Activated CD4-positive, alpha-beta T cell treated with anti-CD3 and anti-CD28 coated beads for 48 hours (primary cell): ENCODE results near the gene PPP4R4.

Source experiments
- DNase-seq: peaks from one replicate; pipeline ENCODE4 v3.0.0-alpha.2; 2020

PPP4R4 gene, protein sequence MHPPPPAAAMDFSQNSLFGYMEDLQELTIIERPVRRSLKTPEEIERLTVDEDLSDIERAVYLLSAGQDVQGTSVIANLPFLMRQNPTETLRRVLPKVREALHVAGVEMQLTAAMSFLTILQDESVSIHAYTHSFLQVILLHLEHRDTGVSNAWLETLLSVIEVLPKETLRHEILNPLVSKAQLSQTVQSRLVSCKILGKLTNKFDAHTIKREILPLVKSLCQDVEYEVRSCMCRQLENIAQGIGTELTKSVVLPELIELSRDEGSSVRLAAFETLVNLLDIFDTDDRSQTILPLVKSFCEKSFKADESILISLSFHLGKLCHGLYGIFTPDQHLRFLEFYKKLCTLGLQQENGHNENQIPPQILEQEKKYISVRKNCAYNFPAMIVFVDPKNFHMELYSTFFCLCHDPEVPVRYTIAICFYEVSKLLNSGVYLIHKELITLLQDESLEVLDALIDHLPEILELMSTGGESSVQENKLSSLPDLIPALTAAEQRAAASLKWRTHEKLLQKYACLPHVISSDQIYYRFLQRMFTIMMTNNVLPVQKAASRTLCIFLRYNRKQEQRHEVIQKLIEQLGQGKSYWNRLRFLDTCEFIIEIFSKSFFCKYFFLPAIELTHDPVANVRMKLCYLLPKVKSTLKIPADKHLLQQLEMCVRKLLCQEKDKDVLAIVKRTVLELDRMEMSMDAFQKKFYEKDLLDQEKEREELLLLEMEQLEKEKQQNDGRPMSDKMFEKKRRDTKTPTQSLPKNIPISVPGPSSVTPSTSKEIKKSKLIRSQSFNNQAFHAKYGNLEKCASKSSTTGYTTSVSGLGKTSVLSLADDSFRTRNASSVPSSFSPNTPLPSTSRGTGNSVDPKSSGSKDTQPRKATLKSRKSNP

DNA sequence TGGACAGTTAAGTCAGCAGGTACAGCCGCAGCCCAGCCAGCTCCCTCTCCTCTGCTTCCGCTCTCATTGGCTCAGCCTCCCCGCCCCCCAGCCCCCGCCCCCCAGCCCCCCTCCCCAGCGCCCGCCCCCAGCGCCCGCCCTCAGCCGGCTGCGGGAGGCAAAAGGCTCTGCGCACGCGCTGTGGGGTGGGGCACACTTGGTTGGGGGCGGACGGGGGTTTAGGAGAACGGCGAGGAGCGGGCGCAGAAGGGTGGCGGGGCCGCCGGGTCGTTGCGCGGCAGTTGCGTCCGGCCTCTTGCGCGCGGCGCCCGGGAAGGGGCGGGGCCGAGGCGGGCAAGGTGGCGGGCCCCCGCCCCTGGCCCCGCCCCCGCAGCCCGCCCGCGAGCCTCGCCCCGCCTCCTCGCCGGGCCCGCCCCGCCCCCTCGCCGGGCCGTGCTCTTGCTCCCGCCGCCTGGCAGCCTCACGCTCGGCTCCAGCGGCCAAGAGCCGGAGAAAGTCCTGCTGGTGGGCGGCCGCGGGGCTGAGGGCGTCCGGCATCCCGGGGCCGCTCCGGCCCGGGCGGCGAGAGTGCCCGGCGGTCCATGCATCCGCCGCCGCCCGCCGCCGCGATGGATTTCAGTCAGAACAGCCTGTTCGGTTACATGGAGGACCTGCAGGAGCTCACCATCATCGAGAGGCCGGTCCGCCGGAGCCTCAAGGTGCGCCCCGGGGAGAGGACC lies at the start of gene PPP4R4:
Gene PPP4R4, plus strand, starts transcription at position 438 of the 719 bp plus-strand sequence. Its CDS starts 144 bp downstream, at position 582.
- DNase-seq = peak; percentile 89

DNA sequence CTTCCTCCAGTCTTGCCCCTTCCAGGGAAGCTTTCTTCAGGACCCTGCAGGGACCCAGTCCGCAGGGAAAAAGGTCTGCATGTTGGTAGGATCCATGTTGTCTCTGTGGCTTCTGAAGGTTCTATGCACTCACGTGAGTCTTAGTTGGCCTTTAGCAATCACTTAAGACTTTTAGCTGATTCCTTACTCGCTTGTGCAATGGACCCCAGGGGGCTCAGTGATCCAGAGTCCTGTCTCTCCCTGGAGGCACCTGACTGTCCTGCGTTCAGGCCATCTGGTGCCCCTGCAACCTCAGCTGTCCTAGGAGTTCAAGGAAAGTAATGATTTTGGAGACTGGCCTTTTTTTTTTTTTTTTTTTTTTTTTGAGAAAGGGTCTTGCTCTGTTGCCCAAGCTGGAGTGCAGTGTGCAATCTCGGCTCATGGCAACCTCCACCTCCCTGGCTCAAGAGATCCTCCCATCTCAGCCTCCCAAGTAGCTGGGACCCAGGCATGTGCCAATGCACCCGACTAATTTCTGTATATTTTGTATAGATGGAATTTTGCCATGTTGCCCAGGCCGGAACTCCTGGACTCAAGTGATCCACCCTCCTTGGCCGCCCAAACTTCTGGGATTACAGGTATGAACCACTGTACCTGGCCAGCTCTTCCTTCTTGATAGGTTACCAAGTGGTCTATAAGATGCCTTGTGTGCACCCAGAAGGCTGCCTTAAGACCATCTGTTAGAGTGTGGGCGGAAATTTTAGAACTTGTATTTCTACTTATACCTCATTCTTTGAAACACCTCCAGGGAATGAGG lies 49.3 kb upstream of the PPP4R4 start:
- DNase-seq = no peak

DNA sequence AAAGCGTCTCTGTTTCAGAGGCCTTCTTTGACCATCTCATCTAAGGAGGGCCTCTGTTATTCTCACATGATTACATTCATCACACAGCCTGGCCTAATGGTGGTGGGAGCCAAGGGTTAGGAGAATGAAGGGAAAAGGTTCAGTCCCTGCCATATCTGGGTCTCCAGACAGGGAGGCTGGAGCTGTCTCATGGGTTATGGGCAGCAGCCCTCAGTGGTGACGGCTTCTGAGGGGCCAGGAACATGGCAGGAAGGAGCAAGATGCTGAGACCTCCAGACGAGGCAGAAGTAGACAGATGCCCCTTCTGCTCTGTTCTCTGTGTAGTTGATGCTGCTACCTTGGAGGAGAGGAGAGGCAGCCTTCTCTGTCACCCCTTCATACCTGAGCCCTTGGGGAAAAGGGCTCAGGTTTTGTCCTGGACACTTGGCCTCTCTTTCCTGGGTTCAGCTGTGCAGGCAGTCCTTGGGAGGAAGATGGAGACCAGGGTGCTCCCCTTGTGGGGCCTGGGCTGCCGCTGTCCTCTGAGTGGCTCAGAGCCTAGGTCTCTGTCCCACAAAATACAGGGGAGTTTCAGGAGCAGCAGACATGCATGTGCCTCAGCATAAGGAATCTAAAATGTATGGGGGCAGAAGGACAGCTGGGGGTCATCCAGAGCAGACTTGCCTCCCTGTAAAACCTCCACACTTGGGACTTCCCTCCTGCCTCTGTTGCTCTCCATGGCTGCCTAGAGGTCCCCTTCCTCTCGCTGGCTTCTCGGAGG lies 48.3 kb upstream of the PPP4R4 start:
- no peak for DNase-seq

DNA sequence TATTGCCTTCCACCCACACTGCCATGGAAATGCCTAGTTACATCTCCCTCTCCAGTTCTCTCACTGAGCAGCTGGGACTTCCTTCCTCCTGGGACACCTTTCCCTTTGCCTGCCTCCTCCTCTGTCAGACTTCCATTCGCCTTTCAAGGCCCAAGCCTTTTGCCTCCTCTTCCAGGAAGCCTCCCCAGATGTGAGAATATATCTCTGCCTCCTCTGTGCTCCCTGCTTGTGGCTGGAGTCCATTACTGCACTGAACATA lies 47.8 kb upstream of the PPP4R4 start:
- DNase-seq = no peak

DNA sequence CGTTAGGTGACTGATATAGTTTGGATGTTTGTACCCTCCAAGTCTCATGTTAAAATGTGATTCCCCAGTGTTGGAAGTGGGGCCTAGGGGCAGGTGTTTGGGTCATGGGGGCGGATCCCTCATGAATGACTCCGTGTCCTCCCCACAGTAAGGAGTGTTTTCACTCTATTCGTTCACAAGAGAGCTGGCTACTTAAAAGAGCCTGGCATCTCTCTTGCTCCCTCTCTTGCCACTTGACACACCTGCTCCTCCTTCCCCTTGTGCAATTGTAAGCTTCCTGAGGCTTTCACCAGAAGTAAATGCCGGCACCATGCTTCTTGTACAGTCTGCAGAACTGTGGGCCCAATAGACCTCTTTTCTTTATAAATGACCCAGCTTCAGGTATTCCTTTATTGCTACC lies 47.3 kb upstream of the PPP4R4 start:
- DNase-seq = no peak

DNA sequence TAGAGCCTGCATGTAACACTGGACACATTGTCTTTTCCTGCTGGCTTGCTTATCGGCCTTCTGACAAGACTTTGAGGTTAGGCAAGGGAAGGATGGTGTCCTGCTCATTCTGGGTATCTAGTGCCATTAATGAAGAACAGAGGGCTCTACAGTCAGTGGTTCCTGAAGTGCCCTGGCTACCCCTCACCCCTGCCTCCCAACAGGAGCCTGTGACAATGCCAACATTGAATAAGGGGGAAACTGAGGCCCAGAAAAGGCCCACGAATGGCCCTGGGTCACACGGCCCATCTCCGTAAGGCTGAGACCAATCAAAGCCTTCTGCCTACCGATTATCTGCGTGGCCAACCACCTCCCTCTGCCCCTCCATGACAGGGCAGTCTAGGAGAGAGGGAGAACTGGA lies 46.8 kb upstream of the PPP4R4 start:
- DNase-seq = no peak

DNA sequence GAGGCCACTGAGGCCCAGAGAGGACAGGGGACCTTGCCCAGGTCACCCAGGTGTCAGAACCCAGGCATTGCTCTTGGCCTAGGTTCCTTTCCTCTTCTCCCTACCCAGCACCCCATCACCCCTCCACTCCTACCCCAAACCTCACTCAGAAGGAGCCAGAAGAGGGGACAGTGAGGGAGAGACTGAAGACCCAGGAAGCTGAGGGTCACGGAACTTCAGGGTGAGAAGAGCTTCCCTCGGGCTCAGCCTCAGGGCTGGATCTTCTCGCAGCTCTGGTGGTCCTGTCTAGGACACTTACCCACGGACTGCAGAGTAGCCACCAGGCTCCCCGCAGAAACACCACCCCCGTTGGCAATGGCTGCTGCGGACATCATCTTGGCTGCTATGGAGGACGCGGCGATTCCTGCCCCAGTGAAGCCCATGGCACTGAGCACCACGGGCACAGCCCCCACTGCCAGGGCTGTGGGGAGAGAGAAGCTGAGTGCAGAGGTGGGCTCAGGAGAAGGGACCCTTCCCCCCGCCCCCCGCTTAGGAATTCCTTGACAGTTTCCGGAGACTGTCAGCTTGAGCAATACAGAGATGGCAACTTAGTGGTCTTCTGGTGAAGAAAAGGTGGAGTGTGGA lies 45.8 kb upstream of the PPP4R4 start:
- no peak for DNase-seq

DNA sequence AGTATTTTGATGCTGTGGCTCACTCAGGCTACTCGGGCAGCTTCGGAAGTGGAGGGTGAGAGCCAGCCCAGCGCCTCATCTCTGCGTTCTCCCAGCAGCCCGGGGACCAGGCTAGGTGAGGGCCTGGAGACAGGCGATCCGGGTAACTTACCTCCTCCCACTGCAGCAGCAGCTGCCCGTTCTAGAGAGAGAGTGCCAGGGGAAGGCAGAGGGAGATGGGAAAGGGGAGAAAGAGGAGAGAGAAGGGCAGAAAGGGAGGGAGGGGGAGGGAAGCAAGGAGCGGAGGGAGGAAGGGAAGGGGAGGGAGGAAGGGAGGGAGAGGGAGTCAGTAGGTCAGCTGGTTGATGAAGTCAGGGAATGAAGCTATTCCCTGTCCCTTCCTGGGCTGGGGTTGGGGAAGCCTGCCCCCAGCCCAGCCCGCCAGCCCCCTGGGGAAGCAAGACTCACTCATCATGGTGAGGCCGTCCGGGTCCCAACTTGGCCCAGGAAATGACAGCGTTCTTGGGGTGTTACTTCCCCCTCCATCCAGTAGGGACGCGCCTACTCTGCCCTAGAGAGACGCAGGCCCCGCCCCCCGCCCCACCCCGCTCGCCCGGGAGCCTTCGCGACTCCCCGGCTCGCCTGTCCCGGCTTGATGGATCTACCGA lies 44.9 kb upstream of the PPP4R4 start, which contains the start of gene IFI27L2:
Gene IFI27L2, minus strand, starts transcription at position 494 of the 647 bp plus-strand sequence. Its CDS starts 40 bp downstream, at position 454.
- peak; percentile 78 for DNase-seq

DNA sequence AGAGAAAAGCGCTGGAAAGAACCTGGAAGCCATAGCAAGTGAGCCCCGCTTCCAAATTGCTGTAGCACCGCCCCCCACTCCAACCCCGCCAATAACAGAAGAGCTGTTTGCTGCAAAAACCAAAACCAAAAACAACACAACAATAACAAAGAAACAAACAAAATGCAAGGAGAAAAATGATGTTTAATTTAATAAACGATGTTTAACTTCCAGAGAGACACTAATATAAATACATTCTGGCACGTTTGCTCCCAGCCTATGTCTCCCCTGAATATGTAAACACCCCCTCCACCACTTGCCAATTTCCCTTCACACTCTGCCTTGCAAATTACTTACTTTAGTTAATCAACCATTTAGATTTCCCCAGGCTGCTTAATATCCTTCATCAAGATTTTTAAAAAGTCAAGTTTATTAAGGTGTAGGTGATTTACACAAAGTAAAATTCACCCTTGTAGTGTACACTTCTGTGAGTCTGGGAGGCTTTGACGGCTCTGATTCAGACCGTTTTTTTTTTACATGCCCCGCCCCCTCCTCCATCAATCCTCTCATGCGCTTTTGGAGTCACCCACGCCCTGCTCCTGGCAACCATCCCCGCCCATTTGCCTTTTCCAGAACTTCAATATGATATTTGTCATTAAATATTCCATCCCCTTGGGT lies 44.2 kb upstream of the PPP4R4 start:
- peak; percentile 45 for DNase-seq

DNA sequence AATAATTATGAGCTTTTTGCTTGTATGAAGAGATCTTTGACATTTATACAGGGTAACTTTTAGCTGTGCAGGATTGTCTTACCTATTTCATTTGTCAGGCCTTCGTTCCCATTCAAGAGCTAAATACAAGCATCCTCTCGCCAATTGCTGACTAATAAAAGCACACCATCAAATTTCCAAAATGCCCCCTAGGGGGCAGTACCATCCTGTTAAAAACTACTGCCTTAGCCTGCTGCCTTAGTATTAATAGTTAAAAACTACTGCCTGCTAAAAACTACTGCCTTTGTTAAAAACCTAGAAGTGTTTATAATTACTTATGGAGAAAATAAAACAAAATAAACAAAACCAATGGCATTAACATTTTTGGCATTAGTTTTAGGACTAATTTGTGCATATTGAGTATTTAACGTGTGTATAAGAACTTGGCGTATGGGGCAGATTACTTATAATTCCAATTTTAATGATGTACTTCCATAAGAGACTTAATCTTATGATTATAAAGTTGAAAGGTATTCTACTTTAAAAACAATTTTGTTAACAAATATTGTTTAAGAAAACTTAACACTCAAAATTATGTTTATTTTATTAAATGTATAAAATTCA lies 41.7 kb upstream of the PPP4R4 start:
- peak; percentile 73 for DNase-seq

DNA sequence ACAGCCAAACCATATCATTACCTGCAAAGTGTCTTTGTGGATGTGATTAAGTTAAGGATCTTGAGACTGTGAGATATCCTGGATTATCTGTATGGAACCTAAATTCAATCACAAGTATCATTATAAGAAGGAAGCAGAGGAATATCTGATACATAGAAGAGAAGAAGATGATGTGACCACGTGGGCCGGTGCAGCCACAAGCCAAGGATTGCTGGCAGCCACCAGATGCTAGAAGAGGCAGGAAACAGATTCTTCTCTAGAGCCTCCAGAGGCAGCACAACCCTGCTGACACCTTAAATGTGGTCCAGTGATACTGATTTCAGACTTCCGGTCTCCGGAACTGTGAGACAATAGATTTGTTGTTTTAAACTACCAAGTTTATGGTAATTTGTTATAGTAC lies 38.6 kb upstream of the PPP4R4 start:
- DNase-seq = no peak

DNA sequence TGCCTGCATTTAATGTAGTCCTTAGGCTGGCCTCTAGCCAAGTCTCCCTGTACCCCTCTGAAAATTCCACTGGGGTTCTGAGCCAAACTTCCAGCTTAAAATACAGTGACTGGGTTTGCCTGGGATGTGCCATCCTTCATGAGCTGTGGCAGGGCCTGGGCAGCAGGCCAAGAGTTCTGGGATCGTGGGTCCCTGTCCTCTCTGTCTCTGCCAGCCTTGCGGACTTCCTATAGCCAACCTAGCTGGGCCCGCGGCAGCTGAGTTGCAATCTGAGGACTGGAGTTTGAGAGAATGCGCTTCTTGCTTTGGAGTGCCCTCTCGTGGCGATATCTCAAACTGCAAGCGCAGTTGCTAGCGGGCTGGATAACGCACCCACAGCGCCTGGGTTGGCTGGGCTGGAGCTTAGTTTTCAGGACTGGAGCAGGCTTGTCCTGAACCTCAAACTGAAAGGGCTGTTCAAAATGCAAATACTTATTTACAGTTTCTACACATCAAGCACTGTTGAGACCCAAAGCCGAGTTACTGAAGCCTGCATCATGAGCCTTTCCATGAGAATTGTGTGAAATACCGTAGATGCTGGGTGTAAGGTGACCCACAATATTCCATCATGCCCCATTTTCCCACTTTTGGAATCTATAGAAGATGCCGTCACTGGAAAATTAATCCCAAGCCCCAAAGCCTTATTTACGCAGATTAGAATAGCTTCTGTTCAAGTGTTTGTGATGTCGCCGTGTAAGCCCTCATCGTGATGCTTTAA lies 37.4 kb upstream of the PPP4R4 start:
- peak; percentile 92 for DNase-seq

DNA sequence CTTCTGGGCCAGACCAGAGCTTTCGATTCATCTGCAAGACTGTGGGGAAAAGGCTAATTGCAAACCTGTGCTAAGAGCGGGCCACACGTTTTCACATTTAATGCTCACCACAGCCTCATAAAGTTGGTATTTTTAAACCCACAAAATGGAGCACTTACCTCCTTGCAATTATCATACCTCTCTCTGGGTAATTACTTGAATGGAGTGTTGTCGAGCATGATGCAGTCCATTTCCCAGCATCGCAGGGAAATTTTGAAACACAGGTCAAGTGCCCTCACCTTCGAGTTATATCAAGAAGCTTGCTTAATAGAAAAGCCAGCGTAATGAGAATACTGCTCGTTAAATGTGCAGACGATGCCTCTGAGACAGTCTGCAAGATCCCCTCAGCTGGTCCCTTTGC lies 35.9 kb upstream of the PPP4R4 start:
- no peak for DNase-seq

DNA sequence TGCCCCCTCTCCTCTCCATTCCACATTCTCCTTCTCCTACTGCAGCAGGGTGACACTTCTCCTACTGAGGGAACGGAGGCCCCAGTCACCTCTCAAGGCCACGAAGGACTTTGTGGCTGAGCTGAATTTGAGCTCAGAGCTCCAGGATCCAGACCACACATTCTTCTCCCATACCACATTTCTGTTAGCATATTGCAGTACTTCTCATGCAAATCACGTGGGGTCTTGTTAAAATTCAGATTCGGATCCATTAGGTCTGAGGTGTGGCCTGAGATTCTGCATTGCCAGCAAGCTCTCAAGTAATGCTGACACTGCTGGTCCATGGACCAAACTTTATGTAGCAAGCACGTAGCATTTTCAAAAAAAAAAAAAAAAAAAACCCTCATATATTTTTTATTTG lies 35.1 kb upstream of the PPP4R4 start:
- DNase-seq = no peak

DNA sequence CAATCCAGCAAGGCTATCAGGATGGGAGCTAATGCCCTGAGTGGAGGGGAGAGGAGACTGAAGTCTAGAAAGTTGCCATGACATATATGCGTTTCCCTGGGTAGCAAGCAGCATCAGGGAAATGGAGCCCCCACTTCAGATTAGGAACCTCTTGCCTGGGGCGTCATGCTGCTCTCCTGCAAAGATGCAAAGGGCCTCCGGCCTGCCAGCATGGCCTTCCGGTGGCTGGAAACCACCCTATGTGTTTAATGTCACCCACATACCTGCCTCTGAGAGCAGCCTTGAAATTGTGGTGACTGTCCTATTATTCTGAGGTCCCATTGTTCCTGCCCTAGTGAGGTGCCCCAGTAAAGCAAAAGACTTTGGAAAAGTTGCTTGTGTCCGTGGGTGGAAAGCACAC lies 34.7 kb upstream of the PPP4R4 start:
- DNase-seq = no peak

DNA sequence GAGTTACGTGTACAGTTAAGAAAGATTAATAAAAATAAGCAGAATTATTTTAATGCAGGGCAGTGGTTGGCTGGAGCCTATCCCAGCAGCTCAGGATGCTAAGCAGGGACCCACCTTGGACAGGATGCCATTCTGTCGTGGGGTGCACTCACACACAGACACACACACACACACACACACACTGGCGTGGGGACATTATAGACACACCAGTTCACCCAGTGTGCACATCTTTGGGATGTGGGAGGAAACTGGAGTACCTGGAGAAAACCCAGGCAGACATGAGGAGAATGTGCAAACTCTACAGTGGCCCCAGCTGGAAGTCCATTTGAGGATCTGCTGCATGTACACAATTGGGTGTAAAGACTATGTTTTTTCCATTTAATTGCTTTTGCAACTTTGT lies 31.9 kb upstream of the PPP4R4 start:
- DNase-seq = no peak

DNA sequence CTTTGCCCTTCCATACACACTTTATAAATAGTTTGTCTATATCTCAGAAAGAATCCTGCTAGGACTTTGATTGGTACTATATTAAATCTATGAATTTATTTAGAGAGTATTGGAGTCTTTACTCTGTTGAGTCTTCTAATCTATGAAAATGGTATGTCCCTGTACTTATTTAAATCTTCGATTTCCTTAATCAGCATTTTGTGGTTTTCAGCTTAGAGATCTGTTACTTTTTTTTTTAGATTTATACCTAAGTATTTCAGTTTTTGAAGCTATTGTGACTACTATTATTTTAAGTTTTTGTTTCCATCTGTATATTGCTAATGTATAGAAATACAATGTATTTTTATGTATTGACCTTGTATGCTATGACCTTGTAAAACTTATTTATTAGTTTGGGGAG lies 31.3 kb upstream of the PPP4R4 start:
- no peak for DNase-seq

DNA sequence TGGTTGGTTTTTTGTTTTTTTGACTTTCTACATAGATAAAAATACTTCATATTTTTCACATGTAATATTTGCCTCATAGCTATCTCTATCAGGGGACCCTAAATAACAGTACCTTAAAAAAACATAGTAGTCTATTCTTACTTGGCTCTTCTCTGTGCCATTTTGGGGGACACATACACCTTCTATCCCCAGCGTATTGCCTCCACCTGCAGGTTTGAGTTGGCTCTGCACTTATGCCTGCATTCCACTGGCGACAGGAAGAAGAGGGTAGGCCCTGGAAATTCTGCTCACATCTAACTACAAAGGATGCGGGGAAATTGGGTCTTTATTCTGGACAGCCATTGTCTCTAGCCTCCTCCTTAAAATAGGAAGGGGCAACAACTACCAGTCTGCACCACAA lies 30.9 kb upstream of the PPP4R4 start:
- peak; percentile 21 for DNase-seq

DNA sequence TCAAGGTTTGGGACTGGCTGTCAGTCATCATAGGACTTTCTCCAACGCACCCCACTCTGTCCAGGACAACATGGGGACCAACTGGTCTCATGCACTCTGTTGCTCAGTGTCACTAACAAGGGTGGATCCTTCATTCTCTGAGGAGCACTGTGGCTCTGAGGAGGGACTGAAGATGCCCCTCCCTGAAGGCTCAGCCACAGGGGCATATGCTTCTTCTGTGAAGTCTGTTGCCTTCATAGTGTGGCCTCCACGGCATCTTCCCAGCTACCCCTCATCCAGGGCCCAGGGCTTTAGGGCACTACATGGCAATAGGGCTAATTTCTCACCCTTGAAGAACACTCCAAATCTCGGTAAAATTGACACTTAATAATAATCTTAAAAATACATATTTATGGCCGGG lies 30.4 kb upstream of the PPP4R4 start:
- no peak for DNase-seq
